Glomerular endothelial cell (primary cell): Measurements from ENCODE around the gene DNAAF1. TPM values are rescaled to one million over a fixed set of nuclear protein-coding genes. Genes with fewer than 3 reads are reported as not detected.

Source experiments
- DNase-seq: peaks from one replicate; pipeline ENCODE4 v3.0.0-alpha.2; 2011; ENCODE audit warnings: low read depth, low spot score; ENCODE audit errors: extremely low read depth
- total RNA-seq: library from RNA; depleted of rRNA; stranded (reverse); fragments of >200 nt; gene quantifications from 2 replicates; pipeline ENCODE4 v1.2.3, GENCODE V29; 2015

Gene DNAAF1
- total RNA-seq, 1 donor from 2014 or later, result not detected

GRCh38 chr16:84159007-84159406, 13.9 kb downstream of the DNAAF1 start:
- no peak for DNase-seq

GRCh38 chr16:84159800-84160199, 14.7 kb downstream of the DNAAF1 start:
- no peak for DNase-seq

DNA sequence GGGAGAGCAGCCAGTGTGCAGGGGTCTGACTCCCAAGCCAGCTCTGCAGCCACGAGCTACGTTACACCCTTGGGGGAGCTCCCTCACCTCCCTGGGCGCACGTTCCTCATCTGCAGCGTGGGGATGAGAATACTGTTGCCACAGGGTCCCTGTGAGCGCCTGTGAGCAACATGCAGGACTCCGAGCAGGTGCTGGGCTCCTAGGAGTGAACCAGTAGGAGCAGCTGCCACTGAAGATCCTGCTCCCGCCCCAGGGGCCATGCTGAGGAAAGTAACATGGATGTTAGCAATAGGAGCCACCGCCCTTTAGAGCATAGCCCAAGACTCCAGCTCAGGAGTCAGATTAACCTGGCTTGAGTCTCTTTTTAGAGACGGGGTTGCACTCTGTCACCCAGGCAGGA, 15.9 kb downstream of the DNAAF1 start:
- no peak for DNase-seq

DNA sequence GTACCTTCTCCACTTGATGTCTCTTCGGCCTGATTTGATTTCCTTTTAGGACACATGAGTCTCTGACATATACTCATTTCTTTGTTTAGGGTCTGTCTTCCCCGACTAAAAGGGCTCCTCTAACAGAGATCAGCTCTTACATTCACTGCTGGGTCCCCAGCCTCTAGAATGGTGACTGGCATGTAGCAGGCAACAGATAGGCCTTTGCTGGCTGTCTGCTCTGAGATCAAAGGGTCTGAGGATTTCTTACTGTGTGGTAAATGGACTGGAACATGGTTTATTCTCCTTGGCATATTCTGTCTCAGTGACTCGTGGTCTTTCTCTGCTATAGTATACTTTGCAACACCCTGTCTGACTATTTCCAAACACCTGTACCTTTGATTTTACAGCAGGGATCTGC, 16.7 kb downstream of the DNAAF1 start:
- no peak for DNase-seq

DNA sequence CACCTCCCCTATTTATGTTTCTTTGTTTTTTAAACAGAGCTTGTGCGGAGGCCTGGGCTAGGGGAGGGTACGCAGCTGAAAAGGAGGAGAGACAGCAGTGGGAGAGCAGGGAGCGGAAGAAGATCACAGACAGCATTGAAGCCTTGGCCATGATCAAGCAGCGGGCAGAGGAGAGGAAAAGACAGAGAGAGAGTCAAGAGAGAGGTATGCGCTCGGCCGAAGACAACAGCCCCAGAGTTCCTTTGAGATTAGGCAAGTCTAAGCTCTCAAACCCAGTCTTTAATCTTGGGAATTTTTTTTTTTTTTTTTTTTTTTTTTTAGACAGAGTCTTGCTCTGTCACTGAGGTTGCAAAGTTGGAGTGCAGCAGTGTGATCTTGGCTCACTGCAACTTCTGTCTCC, 20.6 kb downstream of the DNAAF1 start:
- no peak for DNase-seq

GRCh38 chr16:84166796-84167695, 21.9 kb downstream of the DNAAF1 start:
- DNase-seq, result no peak

GRCh38 chr16:84169765-84170310, 24.7 kb downstream of the DNAAF1 start:
- no peak for DNase-seq

GRCh38 chr16:84174396-84174795, 29.3 kb downstream of the DNAAF1 start:
- DNase-seq, result no peak

- DNase-seq, result no peak
These were observed 30.4 kb downstream of the DNAAF1 start for GRCh38 chr16:84175350-84176081.

GRCh38 chr16:84176192-84177053, 31.3 kb downstream of the DNAAF1 start:
- DNase-seq, result no peak

DNA sequence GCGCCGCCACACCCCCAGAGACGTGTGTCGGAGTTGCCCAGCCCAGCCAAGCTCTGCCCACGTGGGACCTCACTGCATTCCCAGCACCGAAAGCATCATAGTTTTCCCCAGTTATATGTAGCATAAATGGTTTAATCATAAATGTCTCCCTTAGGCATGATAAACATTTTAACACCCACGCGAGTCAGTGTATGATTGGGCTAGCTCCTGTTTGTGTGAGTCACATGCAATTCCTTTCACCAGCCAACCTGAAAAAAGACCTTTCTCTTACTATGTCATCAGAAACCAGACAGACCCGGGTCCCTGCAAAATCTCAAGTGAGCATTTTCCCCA, 32.6 kb downstream of the DNAAF1 start:
- no peak for DNase-seq

GRCh38 chr16:84178146-84178765, 33.1 kb downstream of the DNAAF1 start:
- DNase-seq, result no peak

DNA sequence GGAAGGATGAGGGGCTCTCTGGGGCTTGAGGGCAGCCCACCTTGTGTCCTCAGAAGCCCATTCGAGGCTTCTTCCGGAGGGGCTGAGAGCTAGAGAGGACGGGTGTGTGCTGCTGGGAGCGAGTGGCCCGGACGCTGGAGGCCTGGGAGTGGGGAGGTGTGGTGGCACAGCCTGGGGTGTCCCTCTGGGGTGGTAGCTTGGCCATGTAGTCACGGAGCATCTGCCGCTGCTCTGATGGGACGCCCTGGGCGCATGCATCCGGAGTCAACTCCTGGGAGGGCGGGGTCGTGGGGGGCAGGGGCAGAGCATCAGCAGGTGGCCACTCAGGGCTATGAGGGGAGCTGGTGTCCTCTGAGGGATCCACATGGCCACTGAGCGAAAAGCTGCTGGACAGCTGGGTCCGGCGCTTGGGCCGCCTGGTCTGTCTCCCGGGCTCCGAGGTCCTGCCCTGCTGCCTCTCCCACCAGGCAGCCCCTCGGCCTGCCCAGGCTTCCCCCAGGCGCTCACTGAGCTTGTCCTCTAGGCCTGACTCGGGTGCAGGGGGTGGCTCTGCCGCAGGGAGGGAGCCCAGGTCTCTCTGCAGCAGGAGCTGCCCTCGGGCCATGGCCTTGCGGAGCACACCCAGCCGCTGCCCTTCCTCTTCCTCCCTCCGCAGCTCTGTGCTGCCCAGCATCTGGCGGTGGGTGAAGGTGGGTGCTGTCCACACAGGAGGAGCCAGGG, 33.9 kb downstream of the DNAAF1 start:
- no peak for DNase-seq

DNA sequence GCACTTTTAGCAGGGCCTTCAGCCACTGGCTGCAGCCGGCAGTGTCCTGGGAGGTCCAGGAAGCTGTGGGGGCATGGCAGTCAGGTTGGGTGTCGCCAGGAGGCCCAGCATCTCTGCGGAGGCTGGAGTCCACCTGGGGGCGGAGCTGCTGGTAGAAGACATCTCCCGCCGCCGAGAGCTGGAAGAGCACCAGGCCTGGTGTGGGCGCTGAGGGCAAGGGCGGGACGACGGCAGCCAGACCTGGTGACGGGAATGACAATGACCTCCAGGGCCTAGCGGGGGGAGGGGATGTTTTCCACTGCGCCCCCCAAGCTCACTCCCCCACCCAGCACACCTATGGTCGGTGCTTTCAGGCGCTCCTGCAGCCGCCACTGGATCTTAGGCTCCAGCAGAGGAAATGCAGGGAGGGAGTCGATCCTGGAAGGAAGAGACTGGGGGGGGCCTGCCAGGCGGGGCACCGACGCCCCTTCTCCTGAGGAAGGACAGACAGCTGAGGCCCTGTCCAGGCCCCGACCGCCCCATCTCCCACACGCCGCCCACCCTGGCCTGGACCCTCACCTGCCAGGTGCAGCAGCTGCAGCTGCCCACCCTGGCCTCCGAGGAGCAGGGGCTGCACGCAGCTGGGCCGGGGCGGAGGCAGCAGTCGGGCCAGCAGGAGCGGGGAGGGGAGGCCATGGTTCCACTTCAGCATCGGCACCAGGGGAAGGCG, 34.7 kb downstream of the DNAAF1 start:
- no peak for DNase-seq

DNA sequence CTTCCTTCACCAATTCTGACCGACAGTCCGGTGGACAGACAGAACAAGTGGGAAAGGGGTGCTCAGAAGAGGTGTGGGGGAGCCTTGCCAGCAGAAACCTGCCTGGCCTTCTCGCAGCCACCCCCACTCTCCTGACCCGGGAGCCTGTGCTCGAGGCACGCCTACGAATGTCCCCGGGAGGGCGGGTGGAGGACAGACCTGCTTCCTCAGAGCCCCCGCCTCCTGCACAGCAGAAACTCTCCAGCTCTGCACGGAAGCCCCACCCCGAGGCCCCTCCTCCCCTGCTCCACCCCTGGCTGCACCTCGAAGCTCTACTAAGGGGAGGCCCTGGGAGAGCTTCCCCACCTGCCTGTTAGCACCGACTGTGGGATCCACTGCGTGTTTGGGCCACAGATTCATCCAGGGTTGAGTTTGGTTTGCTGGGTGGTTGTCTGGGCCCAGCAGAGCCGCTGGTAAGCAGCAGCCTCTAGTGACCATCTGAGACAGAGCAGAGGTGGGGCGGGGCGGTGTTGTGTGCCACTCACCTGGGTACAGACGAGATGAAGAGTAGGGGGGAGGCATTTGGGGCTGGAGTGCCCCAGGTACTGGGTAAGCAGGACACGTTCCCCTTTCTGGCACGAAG, 35.5 kb downstream of the DNAAF1 start:
- DNase-seq, result no peak

GRCh38 chr16:84181144-84181915, 36.2 kb downstream of the DNAAF1 start:
- no peak for DNase-seq

- no peak for DNase-seq
These were observed 37.0 kb downstream of the DNAAF1 start for GRCh38 chr16:84182104-84182503.
